ENCODE measurements around the gene CAMTA1.

DNA sequence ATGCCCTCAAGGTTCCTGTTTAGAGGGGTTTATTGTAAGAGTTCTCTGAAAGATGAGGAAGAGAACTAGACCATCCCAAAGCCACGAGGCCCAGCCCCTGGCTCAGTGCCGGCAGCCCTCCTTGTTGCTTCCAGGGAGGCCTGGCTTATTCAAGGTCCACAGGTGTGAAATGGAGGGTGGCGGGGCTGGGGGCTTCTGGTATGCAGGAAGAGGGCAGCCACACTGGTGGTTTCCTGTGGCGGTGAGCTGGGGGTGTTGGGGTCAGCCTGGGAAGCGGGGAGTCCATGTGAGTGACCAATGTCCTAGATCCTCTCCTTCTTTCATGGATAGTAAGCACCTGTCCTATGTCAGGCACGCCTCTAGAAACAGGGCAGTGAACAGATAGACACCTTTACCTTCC, 138.2 kb downstream of the CAMTA1 start:
- TF ChIP-seq, protein P1, sequence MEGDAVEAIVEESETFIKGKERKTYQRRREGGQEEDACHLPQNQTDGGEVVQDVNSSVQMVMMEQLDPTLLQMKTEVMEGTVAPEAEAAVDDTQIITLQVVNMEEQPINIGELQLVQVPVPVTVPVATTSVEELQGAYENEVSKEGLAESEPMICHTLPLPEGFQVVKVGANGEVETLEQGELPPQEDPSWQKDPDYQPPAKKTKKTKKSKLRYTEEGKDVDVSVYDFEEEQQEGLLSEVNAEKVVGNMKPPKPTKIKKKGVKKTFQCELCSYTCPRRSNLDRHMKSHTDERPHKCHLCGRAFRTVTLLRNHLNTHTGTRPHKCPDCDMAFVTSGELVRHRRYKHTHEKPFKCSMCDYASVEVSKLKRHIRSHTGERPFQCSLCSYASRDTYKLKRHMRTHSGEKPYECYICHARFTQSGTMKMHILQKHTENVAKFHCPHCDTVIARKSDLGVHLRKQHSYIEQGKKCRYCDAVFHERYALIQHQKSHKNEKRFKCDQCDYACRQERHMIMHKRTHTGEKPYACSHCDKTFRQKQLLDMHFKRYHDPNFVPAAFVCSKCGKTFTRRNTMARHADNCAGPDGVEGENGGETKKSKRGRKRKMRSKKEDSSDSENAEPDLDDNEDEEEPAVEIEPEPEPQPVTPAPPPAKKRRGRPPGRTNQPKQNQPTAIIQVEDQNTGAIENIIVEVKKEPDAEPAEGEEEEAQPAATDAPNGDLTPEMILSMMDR (IDR thresholded peaks at IDR 0.05; ENCODE audit: low read depth, low read length, missing input control) = no peak
- TF ChIP-seq REST (IDR thresholded peaks at IDR 0.05) (no peak), TAF1 (conservative IDR thresholded peaks at IDR 0.05) (no peak), GABPA (IDR thresholded peaks at IDR 0.05 in 1 of 2, conservative IDR thresholded peaks at IDR 0.05 in 1 of 2) (no peak), EGR1 (IDR thresholded peaks at IDR 0.05; ENCODE audit: low read depth in 2 of 2) (no peak), MAX (IDR thresholded peaks at IDR 0.05) (no peak), RAD21 (IDR thresholded peaks at IDR 0.05) (no peak), FOXA1 (IDR thresholded peaks at IDR 0.05) (no peak), NR2F2 (IDR thresholded peaks at IDR 0.05) (no peak)
- TF ChIP-seq, protein P2, sequence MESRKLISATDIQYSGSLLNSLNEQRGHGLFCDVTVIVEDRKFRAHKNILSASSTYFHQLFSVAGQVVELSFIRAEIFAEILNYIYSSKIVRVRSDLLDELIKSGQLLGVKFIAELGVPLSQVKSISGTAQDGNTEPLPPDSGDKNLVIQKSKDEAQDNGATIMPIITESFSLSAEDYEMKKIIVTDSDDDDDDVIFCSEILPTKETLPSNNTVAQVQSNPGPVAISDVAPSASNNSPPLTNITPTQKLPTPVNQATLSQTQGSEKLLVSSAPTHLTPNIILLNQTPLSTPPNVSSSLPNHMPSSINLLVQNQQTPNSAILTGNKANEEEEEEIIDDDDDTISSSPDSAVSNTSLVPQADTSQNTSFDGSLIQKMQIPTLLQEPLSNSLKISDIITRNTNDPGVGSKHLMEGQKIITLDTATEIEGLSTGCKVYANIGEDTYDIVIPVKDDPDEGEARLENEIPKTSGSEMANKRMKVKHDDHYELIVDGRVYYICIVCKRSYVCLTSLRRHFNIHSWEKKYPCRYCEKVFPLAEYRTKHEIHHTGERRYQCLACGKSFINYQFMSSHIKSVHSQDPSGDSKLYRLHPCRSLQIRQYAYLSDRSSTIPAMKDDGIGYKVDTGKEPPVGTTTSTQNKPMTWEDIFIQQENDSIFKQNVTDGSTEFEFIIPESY (IDR thresholded peaks at IDR 0.05) = no peak

Measured in liver (tissue), 3 donors.